Nephron (organoid): Measurements from ENCODE around the gene TCEAL3.

Source experiments
- H3K27ac Mint-ChIP-seq, 3 experiments: 2 replicates each; pipeline ENCODE4 v1.8.0; 2020; ENCODE audit warnings: mixed read lengths in 3 of 3, mild to moderate bottlenecking in 2 of 3, moderate library complexity in 1 of 3
- H3K27me3 Mint-ChIP-seq: 2 replicates; pipeline ENCODE4 v1.8.0; 2021; ENCODE audit warnings: low read depth, mild to moderate bottlenecking, moderate library complexity, mixed read lengths
- H3K36me3 Mint-ChIP-seq: 2 replicates; pipeline ENCODE4 v1.8.0; 2020; ENCODE audit warnings: low read depth, mixed read lengths
- H3K4me1 Mint-ChIP-seq: 2 replicates; pipeline ENCODE4 v1.8.0; 2020; ENCODE audit warnings: mixed read lengths
- H3K4me3 Mint-ChIP-seq, 3 experiments: 2 replicates each; pipeline ENCODE4 v1.8.0; 2020; ENCODE audit warnings: mild to moderate bottlenecking in 3 of 3, mixed read lengths in 3 of 3, moderate library complexity in 2 of 3
- H3K9me3 Mint-ChIP-seq: 2 replicates; pipeline ENCODE4 v1.8.0; 2020; ENCODE audit warnings: mixed read lengths
- TF ChIP-seq, protein P1 (sequence below), 3 experiments: fragments of 200-600 bp; sonication (generic); IDR thresholded peaks; one replicate each; pipeline ENCODE4 v1.5.0; 2021; ENCODE audit warnings: antibody characterized with exemption in 3 of 3; ENCODE audit not compliant: unreplicated experiment in 3 of 3

TCEAL3 gene, protein sequence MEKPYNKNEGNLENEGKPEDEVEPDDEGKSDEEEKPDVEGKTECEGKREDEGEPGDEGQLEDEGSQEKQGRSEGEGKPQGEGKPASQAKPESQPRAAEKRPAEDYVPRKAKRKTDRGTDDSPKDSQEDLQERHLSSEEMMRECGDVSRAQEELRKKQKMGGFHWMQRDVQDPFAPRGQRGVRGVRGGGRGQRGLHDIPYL

DNA sequence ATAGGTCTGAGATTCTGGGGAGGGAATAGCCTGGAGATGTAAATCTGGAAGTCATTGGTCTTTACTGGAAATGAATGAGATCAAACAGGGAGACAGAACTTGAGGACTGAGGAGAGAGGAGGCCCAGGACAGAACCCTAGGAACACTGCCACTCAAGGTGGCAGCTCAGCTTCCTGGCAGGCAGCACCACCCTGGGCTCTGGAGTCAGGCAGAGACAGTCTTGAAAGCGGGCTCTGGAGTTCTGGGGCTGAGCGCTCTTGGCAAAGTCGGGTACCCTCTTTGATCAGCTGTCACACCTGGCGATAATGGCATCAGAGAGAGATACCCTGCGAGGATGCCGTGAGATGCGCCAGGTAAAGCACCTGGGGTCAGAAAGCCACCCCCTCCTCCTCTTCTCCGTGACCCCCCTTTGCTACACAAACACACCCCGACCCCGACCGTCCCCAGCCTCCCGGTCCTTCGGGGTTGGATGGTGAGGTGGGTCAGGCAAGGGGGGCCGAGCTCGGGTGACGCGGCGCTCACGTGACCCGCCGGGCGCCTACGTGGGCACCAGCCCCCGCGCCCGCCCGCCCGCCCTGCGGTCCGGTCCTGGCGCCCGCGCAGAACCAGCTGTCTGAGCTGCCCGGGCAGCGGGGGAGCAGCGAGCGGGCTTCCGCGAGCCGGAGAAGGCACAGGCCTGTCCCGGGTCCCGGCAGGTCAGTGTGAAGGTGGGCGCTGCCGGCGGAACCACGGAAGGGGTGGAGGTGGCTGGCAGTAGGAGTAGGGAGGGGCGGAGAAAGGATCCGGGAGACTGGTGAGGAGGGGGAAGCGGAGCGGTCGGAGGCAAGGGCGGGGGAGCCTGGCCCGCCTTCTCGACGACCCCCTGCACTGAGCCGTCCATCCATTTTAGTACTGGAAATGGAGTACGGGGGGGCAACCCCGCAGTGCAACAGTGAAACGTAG, at the start of gene TCEAL3:
Gene TCEAL3, plus strand, starts transcription at position 600 of the 942 bp plus-strand sequence. CDS start 1,102 bp downstream, outside the sequence.
- Mint-ChIP-seq H3K4me1 (no peaks in the 10 kb centered on the region), H3K27ac (peak within 1 kb of the TSS; percentile 75 to 91 (median 77)), H3K9me3 (no peaks in the 10 kb centered on the region), H3K4me3 (peak within 1 kb of the TSS; percentile 83 to 96 (median 90)), H3K36me3 (peaks cover 18% of the 10 kb centered on the region), H3K27me3 (no peaks in the 10 kb centered on the region)
- TF ChIP-seq, protein P1, sequence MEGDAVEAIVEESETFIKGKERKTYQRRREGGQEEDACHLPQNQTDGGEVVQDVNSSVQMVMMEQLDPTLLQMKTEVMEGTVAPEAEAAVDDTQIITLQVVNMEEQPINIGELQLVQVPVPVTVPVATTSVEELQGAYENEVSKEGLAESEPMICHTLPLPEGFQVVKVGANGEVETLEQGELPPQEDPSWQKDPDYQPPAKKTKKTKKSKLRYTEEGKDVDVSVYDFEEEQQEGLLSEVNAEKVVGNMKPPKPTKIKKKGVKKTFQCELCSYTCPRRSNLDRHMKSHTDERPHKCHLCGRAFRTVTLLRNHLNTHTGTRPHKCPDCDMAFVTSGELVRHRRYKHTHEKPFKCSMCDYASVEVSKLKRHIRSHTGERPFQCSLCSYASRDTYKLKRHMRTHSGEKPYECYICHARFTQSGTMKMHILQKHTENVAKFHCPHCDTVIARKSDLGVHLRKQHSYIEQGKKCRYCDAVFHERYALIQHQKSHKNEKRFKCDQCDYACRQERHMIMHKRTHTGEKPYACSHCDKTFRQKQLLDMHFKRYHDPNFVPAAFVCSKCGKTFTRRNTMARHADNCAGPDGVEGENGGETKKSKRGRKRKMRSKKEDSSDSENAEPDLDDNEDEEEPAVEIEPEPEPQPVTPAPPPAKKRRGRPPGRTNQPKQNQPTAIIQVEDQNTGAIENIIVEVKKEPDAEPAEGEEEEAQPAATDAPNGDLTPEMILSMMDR (IDR thresholded peaks at IDR 0.05; ENCODE audit: unreplicated experiment in 3 of 3), result no peak

DNA sequence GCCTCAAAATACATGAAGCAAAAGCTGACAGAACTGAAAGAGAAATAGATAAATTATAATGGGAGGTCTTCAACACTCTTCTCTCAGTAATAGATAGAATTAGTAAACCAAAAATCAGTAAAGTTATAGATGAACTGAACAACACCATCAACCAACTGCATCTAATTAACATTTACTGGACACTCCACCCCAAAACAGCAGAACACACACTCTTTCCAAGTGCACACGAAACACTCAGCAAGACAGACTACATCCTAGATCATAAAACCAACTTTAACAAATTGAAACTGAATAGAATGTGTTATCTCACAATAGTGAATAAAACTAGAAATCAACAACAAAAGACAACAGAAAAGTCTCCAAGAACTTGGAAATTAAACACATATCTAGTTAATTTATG, 47.5 kb upstream of the TCEAL3 start:
- TF ChIP-seq, protein P1 (IDR thresholded peaks at IDR 0.05; ENCODE audit: unreplicated experiment in 3 of 3), result no peak

DNA sequence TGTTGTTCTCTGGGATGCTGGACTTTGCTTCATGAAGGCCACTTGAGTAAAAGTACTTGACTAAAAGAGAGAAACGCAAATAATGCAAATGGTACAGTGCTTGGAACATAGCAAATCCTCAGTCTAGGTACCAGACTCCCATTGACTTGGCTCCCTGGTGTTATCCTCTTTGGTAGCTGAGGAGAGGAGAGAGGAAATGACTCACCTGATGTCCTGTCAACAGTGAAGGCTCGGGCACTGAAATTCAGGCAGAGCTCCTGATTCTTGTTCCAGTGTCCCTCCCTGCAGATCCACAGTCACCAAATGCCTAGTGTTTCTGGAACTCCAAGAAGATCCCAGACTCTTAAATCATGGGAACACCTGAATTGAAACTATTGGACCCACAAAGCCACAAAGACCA, 45.0 kb upstream of the TCEAL3 start:
- H3K27me3 Mint-ChIP-seq, result peaks cover 5% of the 10 kb centered on the region
- TF ChIP-seq, protein P1 (IDR thresholded peaks at IDR 0.05; ENCODE audit: unreplicated experiment in 3 of 3), result no peak

More for the DNA sequence above, 47.5 kb upstream of the TCEAL3 start:
- Mint-ChIP-seq H3K27me3 (peaks cover 5% of the 10 kb centered on the region), H3K27ac (no peak overlapping the region), H3K4me3 (no peak overlapping the region), H3K4me1 (no peaks in the 10 kb centered on the region), H3K36me3 (no peaks in the 10 kb centered on the region), H3K9me3 (no peaks in the 10 kb centered on the region)

DNA sequence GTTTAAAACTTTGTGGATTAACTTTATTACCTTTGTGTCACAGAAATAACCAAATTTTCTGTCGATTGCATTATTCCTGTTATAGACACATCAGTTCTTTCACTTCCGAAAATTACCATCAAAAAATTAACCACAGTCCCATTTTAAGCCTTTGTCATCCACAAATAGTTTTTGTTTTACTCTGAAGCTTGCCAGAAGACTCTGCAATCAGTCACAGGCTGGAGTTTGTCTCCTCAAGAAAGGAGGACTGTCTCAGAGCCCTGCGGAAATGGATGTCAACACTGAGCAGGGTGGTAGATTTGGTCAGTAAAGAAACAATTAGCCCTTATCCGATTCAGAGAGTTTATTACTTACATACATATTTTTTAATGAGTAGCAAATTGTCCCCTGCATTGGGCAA, 42.6 kb upstream of the TCEAL3 start:
- no peaks in the 10 kb centered on the region for H3K9me3 Mint-ChIP-seq

More for the DNA sequence above, 45.0 kb upstream of the TCEAL3 start:
- H3K4me3 Mint-ChIP-seq, result no peak overlapping the region
- H3K27ac Mint-ChIP-seq, result no peak overlapping the region
- no peaks in the 10 kb centered on the region for H3K4me1 Mint-ChIP-seq
- H3K9me3 Mint-ChIP-seq, result no peaks in the 10 kb centered on the region
- no peaks in the 10 kb centered on the region for H3K36me3 Mint-ChIP-seq

DNA sequence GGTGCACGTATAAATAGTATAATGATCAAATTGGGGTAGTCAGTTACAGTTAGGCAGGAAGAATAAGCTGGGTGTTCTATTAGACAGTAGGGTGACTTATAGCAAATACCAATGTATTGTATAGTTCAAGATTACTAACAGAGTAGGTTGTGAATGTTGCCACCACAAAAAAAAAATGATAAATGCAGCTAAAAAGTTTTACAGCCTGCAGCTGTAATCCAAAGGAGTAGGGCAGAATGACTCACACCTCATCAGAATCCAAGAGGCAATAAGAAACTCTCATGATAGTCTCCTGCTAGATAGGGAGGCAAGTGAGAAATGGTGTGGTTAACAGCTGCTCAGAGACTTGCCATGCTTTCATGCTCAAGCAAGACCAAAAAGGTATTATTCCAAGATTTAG, 42.0 kb upstream of the TCEAL3 start:
- H3K9me3 Mint-ChIP-seq, result no peaks in the 10 kb centered on the region
- no peaks in the 10 kb centered on the region for H3K36me3 Mint-ChIP-seq
- TF ChIP-seq, protein P1 (IDR thresholded peaks at IDR 0.05; ENCODE audit: unreplicated experiment in 3 of 3), result no peak
- no peaks in the 10 kb centered on the region for H3K4me1 Mint-ChIP-seq
- no peak overlapping the region for H3K27ac Mint-ChIP-seq
- H3K27me3 Mint-ChIP-seq, result no peaks in the 10 kb centered on the region
- H3K4me3 Mint-ChIP-seq, result no peak overlapping the region

More for the DNA sequence above, 42.6 kb upstream of the TCEAL3 start:
- H3K27me3 Mint-ChIP-seq, result peaks cover 5% of the 10 kb centered on the region
- H3K4me1 Mint-ChIP-seq, result no peaks in the 10 kb centered on the region
- TF ChIP-seq, protein P1 (IDR thresholded peaks at IDR 0.05; ENCODE audit: unreplicated experiment in 3 of 3), result no peak
- H3K27ac Mint-ChIP-seq, result no peak overlapping the region
- H3K4me3 Mint-ChIP-seq, result no peak overlapping the region
- H3K36me3 Mint-ChIP-seq, result no peaks in the 10 kb centered on the region
